Fibroblast of lung (primary cell): ENCODE measurements around the gene PHLDB3. TPM values are rescaled to one million over a fixed set of nuclear protein-coding genes. Genes with fewer than 3 reads are reported as not detected.

Experiments
- DNase-seq, 2 donors: peaks; one replicate each; pipeline versions ENCODE4 v3.0.0 to v3.0.0-alpha.2; 2010; ENCODE audit warnings: low read depth in 2 of 2
- H2AFZ ChIP-seq: 2 replicates; pipeline ENCODE4 v1.5.1; 2012; ENCODE audit warnings: low read length, control low read depth, inconsistent platforms
- H3K27ac ChIP-seq: 2 replicates; pipeline ENCODE4 v1.5.1; 2011; ENCODE audit warnings: low read length, control low read depth; ENCODE audit not compliant: insufficient read depth
- H3K27me3 ChIP-seq: 2 replicates; pipeline ENCODE4 v1.5.1; 2011; ENCODE audit warnings: mild to moderate bottlenecking, low read length; ENCODE audit not compliant: control insufficient read depth, insufficient read depth
- H3K36me3 ChIP-seq: 2 replicates; pipeline ENCODE4 v1.5.1; 2011; ENCODE audit warnings: low read length; ENCODE audit not compliant: control insufficient read depth, insufficient read depth
- H3K4me1 ChIP-seq: 2 replicates; pipeline ENCODE4 v1.5.1; 2011; ENCODE audit warnings: low read length; ENCODE audit not compliant: control insufficient read depth, insufficient read depth; ENCODE audit errors: extremely low read depth
- H3K4me2 ChIP-seq: 2 replicates; pipeline ENCODE4 v1.5.1; 2011; ENCODE audit warnings: low read length, control low read depth; ENCODE audit not compliant: insufficient read depth; ENCODE audit errors: extremely low read depth
- H3K4me3 ChIP-seq, 4 experiments: fragments of 200-600 bp in 1 of 4; sonication (generic) in 1 of 4; replicated peaks in 1 of 4; 2 replicates each; pipeline ENCODE4 v1.5.1; 2011 to 2016; ENCODE audit warnings: low read length in 4 of 4, low read depth in 3 of 4, mild to moderate bottlenecking in 3 of 4, control low read depth in 2 of 4, inconsistent platforms in 1 of 4, mixed read lengths in 1 of 4; ENCODE audit not compliant: insufficient read depth in 1 of 4; ENCODE audit errors: control extremely low read depth in 1 of 4
- H3K79me2 ChIP-seq: 2 replicates; pipeline ENCODE4 v1.5.1; 2012; ENCODE audit warnings: mild to moderate bottlenecking, low read length, inconsistent platforms; ENCODE audit not compliant: control insufficient read depth, insufficient read depth
- H3K9ac ChIP-seq: 2 replicates; pipeline ENCODE4 v1.5.1; 2011; ENCODE audit warnings: mild to moderate bottlenecking, low read length, control low read depth; ENCODE audit not compliant: insufficient read depth
- H3K9me3 ChIP-seq: 2 replicates; pipeline ENCODE4 v1.5.1; 2012; ENCODE audit warnings: low read depth, low read length; ENCODE audit not compliant: control insufficient read depth, insufficient read depth
- H4K20me1 ChIP-seq: 2 replicates; pipeline ENCODE4 v1.5.1; 2011; ENCODE audit warnings: low read length; ENCODE audit not compliant: control insufficient read depth, insufficient read depth; ENCODE audit errors: extremely low read depth
- EZH2 ChIP-seq: IDR thresholded peaks from 2 replicates; pipeline ENCODE4 v1.5.1; 2012; ENCODE audit warnings: low read length, control low read depth, mild to moderate bottlenecking; ENCODE audit errors: missing control alignments
- polyA plus RNA-seq, 2 donors: library from polyadenylated mRNA; depleted of rRNA in 1 of 2; stranded (reverse) in 1 of 2; unstranded in 1 of 2; fragments of >200 nt; gene quantifications; 2 replicates each; pipeline ENCODE4 v1.2.1, GENCODE V29; 2011 to 2012; ENCODE audit warnings: missing spikeins in 1 of 2
- total RNA-seq: library from RNA; depleted of rRNA; stranded (reverse); fragments of >200 nt; gene quantifications from 2 replicates; pipeline ENCODE4 v1.2.1, GENCODE V29; 2014
- TF ChIP-seq, protein P1 (sequence below), 2 donors: IDR thresholded peaks in 1 of 2; conservative IDR thresholded peaks in 1 of 2; 1 replicate in 1 of 2; 2 replicates in 1 of 2; pipeline ENCODE4 v1.5.1; 2011 to 2012; ENCODE audit warnings: low read length in 2 of 2, control low read depth in 1 of 2, inconsistent platforms in 1 of 2, low read depth in 1 of 2, mild to moderate bottlenecking in 1 of 2

Gene PHLDB3
- total and polyA plus RNA-seq, 2 donors (not counting 1 experiment from before 2014, with no cell fraction given), result 1.8 to 35.8 TPM

DNA sequence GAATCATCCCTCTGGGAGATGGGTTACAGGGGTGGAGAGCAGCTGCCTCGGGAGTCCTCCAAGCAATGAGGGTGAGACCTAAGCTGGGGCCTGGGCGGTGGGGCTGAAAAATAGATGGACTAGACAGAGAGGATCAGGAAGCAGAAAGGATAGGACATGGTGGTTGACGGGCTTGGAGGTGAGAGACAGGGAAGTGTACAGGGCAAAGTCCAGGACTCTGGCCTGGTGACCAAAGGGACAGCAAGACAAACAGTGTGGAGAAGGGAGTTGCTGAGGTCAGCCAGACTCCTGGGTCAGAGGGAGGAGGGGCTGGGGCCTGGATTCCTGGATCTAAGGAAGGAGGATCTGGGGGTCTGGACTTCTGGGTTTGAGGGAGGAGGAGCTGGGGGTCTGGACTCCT is 5.5 kb downstream of the PHLDB3 start:
- no peak overlapping the region for H3K27ac ChIP-seq
- no peak overlapping the region for H3K9ac ChIP-seq
- no peak for DNase-seq
- H3K4me1 ChIP-seq, result peaks cover 5% of the 10 kb centered on the region
- H3K4me3 ChIP-seq, result no peak overlapping the region
- no peaks in the 10 kb centered on the region for H4K20me1 ChIP-seq
- peaks cover 9% of the 10 kb centered on the region for H3K36me3 ChIP-seq
- TF ChIP-seq, protein P1, sequence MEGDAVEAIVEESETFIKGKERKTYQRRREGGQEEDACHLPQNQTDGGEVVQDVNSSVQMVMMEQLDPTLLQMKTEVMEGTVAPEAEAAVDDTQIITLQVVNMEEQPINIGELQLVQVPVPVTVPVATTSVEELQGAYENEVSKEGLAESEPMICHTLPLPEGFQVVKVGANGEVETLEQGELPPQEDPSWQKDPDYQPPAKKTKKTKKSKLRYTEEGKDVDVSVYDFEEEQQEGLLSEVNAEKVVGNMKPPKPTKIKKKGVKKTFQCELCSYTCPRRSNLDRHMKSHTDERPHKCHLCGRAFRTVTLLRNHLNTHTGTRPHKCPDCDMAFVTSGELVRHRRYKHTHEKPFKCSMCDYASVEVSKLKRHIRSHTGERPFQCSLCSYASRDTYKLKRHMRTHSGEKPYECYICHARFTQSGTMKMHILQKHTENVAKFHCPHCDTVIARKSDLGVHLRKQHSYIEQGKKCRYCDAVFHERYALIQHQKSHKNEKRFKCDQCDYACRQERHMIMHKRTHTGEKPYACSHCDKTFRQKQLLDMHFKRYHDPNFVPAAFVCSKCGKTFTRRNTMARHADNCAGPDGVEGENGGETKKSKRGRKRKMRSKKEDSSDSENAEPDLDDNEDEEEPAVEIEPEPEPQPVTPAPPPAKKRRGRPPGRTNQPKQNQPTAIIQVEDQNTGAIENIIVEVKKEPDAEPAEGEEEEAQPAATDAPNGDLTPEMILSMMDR (conservative IDR thresholded peaks at IDR 0.05 in 1 of 2, IDR thresholded peaks at IDR 0.05 in 1 of 2; ENCODE audit: low read depth in 1 of 2, low read length in 2 of 2), result no peak
- no peak for TF ChIP-seq EZH2
- no peak overlapping the region for H3K4me2 ChIP-seq
- H3K79me2 ChIP-seq, result no peaks in the 10 kb centered on the region
- no peaks in the 10 kb centered on the region for H3K9me3 ChIP-seq
- no peaks in the 10 kb centered on the region for H3K27me3 ChIP-seq
- H2AFZ ChIP-seq, result no peak overlapping the region

DNA sequence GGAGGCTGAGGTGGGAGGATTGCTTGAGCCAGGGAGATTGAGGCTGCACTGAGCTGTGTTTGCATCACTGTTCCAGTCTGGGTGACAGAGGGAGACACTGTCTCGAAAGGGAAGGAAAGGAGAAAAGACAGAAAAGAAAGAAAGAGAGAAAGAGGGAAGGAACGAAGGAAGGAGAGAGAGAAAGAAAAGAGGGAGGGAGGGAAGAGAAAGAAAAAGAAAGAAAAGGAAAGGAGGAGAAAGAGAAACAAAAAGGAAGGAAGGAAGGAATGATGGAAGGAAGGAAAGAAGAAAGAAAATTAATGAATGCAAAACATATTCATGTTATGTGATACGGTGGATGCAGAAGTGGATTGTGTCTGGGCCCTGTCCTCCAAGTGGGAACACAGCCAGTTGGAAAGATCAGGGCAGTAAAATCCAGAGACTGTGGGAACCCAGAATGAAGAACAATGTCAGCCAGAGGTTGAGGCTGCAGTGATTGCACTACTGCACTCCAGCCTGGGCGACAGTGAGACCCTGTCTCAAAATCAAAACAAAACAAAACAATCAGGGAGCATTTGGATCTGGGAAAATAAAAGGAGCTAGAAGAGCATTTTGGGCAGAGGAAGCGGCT is 6.2 kb downstream of the PHLDB3 start:
- H3K27me3 ChIP-seq, result no peaks in the 10 kb centered on the region
- H4K20me1 ChIP-seq, result no peaks in the 10 kb centered on the region
- H3K27ac ChIP-seq, result no peak overlapping the region
- no peaks in the 10 kb centered on the region for H3K79me2 ChIP-seq
- no peak overlapping the region for H3K9ac ChIP-seq
- H2AFZ ChIP-seq, result no peak overlapping the region
- H3K36me3 ChIP-seq, result peaks cover 9% of the 10 kb centered on the region
- TF ChIP-seq, protein P1 (conservative IDR thresholded peaks at IDR 0.05 in 1 of 2, IDR thresholded peaks at IDR 0.05 in 1 of 2; ENCODE audit: low read depth in 1 of 2, low read length in 2 of 2), result no peak
- TF ChIP-seq EZH2, result no peak
- H3K9me3 ChIP-seq, result no peaks in the 10 kb centered on the region
- no peak overlapping the region for H3K4me2 ChIP-seq
- peaks cover 5% of the 10 kb centered on the region for H3K4me1 ChIP-seq
- DNase-seq, result no peak
- H3K4me3 ChIP-seq, result no peak overlapping the region

DNA sequence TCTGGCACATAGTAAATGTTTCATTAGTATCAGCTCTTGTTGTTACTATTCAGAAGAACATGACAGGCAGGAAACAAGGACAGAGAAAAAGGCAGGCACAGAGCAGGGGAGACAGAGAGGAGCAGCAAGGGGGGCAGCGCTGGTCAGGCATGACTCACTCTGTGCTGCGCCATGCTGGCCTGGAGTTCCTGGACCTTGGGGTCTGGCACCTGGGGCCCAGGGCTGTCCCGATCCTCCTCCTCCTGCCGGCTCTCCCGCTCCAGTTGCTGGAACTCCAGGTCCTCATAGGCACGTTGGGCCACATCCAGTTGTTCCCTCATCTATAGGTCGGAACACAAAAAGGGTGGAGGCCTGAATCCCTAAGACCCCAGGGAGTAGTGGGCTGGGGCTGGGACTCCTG is 7.6 kb downstream of the PHLDB3 start:
- H3K27ac ChIP-seq, result no peak overlapping the region
- no peak for DNase-seq
- no peaks in the 10 kb centered on the region for H4K20me1 ChIP-seq
- H2AFZ ChIP-seq, result no peak overlapping the region
- peaks cover 9% of the 10 kb centered on the region for H3K36me3 ChIP-seq
- no peak overlapping the region for H3K9ac ChIP-seq
- no peak overlapping the region for H3K4me2 ChIP-seq
- H3K9me3 ChIP-seq, result no peaks in the 10 kb centered on the region
- H3K4me3 ChIP-seq, result no peak overlapping the region
- H3K4me1 ChIP-seq, result no peaks in the 10 kb centered on the region
- no peaks in the 10 kb centered on the region for H3K79me2 ChIP-seq
- no peaks in the 10 kb centered on the region for H3K27me3 ChIP-seq
- TF ChIP-seq, protein P1 (conservative IDR thresholded peaks at IDR 0.05 in 1 of 2, IDR thresholded peaks at IDR 0.05 in 1 of 2; ENCODE audit: low read depth in 1 of 2, low read length in 2 of 2), result no peak
- TF ChIP-seq EZH2, result no peak
